ENCODE measurements around the gene GMDS. TPM values are rescaled to one million over a fixed set of nuclear protein-coding genes. Genes with fewer than 3 reads are reported as not detected.
A peak's percentile ranks its signal among the peaks of the same experiment; 100 is the strongest.

Gene GMDS
- total and polyA plus RNA-seq, 2 donors (not counting 1 experiment from before 2014, with no cell fraction given), result 11.5 to 16.4 TPM

- TF ChIP-seq, protein P1, sequence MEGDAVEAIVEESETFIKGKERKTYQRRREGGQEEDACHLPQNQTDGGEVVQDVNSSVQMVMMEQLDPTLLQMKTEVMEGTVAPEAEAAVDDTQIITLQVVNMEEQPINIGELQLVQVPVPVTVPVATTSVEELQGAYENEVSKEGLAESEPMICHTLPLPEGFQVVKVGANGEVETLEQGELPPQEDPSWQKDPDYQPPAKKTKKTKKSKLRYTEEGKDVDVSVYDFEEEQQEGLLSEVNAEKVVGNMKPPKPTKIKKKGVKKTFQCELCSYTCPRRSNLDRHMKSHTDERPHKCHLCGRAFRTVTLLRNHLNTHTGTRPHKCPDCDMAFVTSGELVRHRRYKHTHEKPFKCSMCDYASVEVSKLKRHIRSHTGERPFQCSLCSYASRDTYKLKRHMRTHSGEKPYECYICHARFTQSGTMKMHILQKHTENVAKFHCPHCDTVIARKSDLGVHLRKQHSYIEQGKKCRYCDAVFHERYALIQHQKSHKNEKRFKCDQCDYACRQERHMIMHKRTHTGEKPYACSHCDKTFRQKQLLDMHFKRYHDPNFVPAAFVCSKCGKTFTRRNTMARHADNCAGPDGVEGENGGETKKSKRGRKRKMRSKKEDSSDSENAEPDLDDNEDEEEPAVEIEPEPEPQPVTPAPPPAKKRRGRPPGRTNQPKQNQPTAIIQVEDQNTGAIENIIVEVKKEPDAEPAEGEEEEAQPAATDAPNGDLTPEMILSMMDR (IDR thresholded peaks at IDR 0.05), result no peak
- TF ChIP-seq EZH2 (IDR thresholded peaks at IDR 0.05; ENCODE audit: borderline replicate concordance, insufficient read depth, low read depth, low read length, poor library complexity, severe bottlenecking), result no peak
- Mint-ChIP-seq H3K4me3 (no peak overlapping the region), H3K27me3 (no peaks in the 10 kb centered on the region), H3K27ac (no peak overlapping the region), H3K4me1 (peaks cover 12% of the 10 kb centered on the region), H3K9me3 (ENCODE audit: insufficient read depth) (no peaks in the 10 kb centered on the region)
- Histone ChIP-seq H3K9ac (ENCODE audit: low read length) (no peak overlapping the region), H2AFZ (ENCODE audit: insufficient read depth, low read depth, low read length, poor library complexity, severe bottlenecking) (no peak overlapping the region), H3K4me1 (ENCODE audit: control insufficient read depth in 2 of 2, insufficient read depth in 2 of 2, low read length in 2 of 2) (peaks cover 3 to 8% of the 10 kb centered on the region in 2 donors), H3K79me2 (ENCODE audit: control insufficient read depth, insufficient read depth, low read length) (no peaks in the 10 kb centered on the region), H3K36me3 (replicated peaks in 1 of 2; ENCODE audit: control extremely low read depth in 1 of 2, control insufficient read depth in 1 of 2, extremely low read depth in 1 of 2, insufficient read depth in 2 of 2, low read length in 1 of 2) (no peaks in the 10 kb centered on the region), H3K27ac (ENCODE audit: low read length in 2 of 2) (no peak overlapping the region), H3K4me3 (ENCODE audit: control extremely low read depth in 1 of 5, extremely low read depth in 1 of 5, insufficient read depth in 1 of 5, low read depth in 2 of 5, low read length in 4 of 5) (no peak overlapping the region), H3K9me3 (ENCODE audit: control extremely low read depth in 1 of 3, control insufficient read depth in 2 of 3, insufficient read depth in 1 of 3, low read length in 2 of 3) (no peaks in the 10 kb centered on the region), H3K4me2 (replicated peaks; ENCODE audit: low read depth, low read length, poor library complexity, severe bottlenecking) (no peak overlapping the region), H3K27me3 (replicated peaks in 1 of 4; ENCODE audit: control extremely low read depth in 1 of 4, control insufficient read depth in 3 of 4, insufficient read depth in 4 of 4, low read length in 3 of 4) (no peaks in the 10 kb centered on the region), H4K20me1 (ENCODE audit: control insufficient read depth, insufficient read depth, low read length, poor library complexity, severe bottlenecking) (no peaks in the 10 kb centered on the region)
- no peak for ATAC-seq (ENCODE audit: low read depth)
- intact Hi-C loops (cut with micrococcal nuclease), result no loop called here
- WGBS (ENCODE audit: insufficient coverage), result 100% methylated on average over 1 of the region's 1 CpG
- no peak for DNase-seq
- ChIA-PET CTCF (interaction anchor here (0.9 kb wide), 1 partner anchor 30 kb away, joined by 3 read pairs; no protein-coding TSS in a partner anchor), POLR2A (no interaction called here)
These were observed 447.6 kb downstream of the GMDS start for GRCh38 chr6:1797801-1798200.

- H4K20me1 ChIP-seq (ENCODE audit: control insufficient read depth, insufficient read depth, low read length, poor library complexity, severe bottlenecking), result no peaks in the 10 kb centered on the region
- no peaks in the 10 kb centered on the region for H3K79me2 ChIP-seq (ENCODE audit: control insufficient read depth, insufficient read depth, low read length)
- no peaks in the 10 kb centered on the region for H3K36me3 ChIP-seq (replicated peaks in 1 of 2; ENCODE audit: control extremely low read depth in 1 of 2, control insufficient read depth in 1 of 2, extremely low read depth in 1 of 2, insufficient read depth in 2 of 2, low read length in 1 of 2)
- H3K9ac ChIP-seq (ENCODE audit: low read length), result no peak overlapping the region
- no peak overlapping the region for H3K4me3 Mint-ChIP-seq
- TF ChIP-seq, protein P1 (IDR thresholded peaks at IDR 0.05), result no peak
- TF ChIP-seq EZH2 (IDR thresholded peaks at IDR 0.05; ENCODE audit: borderline replicate concordance, insufficient read depth, low read depth, low read length, poor library complexity, severe bottlenecking), result no peak
- no peak overlapping the region for H3K27ac ChIP-seq (ENCODE audit: low read length in 2 of 2)
- 80% methylated on average over 4 of the region's 8 CpGs for WGBS (ENCODE audit: insufficient coverage)
- ChIA-PET CTCF (interaction anchor here (1.3 kb wide), 1 partner anchor 12 kb away, joined by 3 read pairs; no protein-coding TSS in a partner anchor), POLR2A (no interaction called here)
- no peaks in the 10 kb centered on the region for H3K27me3 ChIP-seq (replicated peaks in 1 of 4; ENCODE audit: control extremely low read depth in 1 of 4, control insufficient read depth in 3 of 4, insufficient read depth in 4 of 4, low read length in 3 of 4)
- H3K27ac Mint-ChIP-seq, result no peak overlapping the region
- peak; percentile 12 for DNase-seq
- no peak overlapping the region for H2AFZ ChIP-seq (ENCODE audit: insufficient read depth, low read depth, low read length, poor library complexity, severe bottlenecking)
- no peaks in the 10 kb centered on the region for H3K9me3 ChIP-seq (ENCODE audit: control extremely low read depth in 1 of 3, control insufficient read depth in 2 of 3, insufficient read depth in 1 of 3, low read length in 2 of 3)
- no peaks in the 10 kb centered on the region for H3K9me3 Mint-ChIP-seq (ENCODE audit: insufficient read depth)
- intact Hi-C loops (cut with micrococcal nuclease), result no loop called here
- H3K4me3 ChIP-seq (ENCODE audit: control extremely low read depth in 1 of 5, extremely low read depth in 1 of 5, insufficient read depth in 1 of 5, low read depth in 2 of 5, low read length in 4 of 5), result no peak overlapping the region
- H3K4me1 ChIP-seq (ENCODE audit: control insufficient read depth in 2 of 2, insufficient read depth in 2 of 2, low read length in 2 of 2), result peaks cover 3 to 8% of the 10 kb centered on the region in 2 donors
- peak; percentile 31 for ATAC-seq (ENCODE audit: low read depth)
- no peaks in the 10 kb centered on the region for H3K27me3 Mint-ChIP-seq
- no peak overlapping the region for H3K4me2 ChIP-seq (replicated peaks; ENCODE audit: low read depth, low read length, poor library complexity, severe bottlenecking)
- H3K4me1 Mint-ChIP-seq, result peaks cover 12% of the 10 kb centered on the region
These were observed 448.5 kb downstream of the GMDS start for GRCh38 chr6:1796706-1797529.
